GM23338 (cell line): ENCODE measurements around the gene FRY. TPM values are rescaled to one million over a fixed set of nuclear protein-coding genes. Genes with fewer than 3 reads are reported as not detected.

Experiments
- CREB1 ChIP-seq: fragments of 250-450 bp; sonication (Bioruptor Pico); IDR thresholded peaks from 2 replicates; pipeline ENCODE4 v1.5.0; 2020; ENCODE audit warnings: low read depth, mild to moderate bottlenecking, moderate library complexity
- ETS1 ChIP-seq: IDR thresholded peaks from 2 replicates; pipeline ENCODE4 v1.6.1; 2016; ENCODE audit warnings: antibody characterized with exemption
- EZH2phosphoT487 ChIP-seq: fragments of 200-600 bp; sonication (generic); IDR thresholded peaks from one replicate; pipeline ENCODE4 v1.8.1; 2018; ENCODE audit warnings: antibody characterized with exemption; ENCODE audit not compliant: unreplicated experiment
- JUNB ChIP-seq: IDR thresholded peaks from one replicate; pipeline ENCODE4 v1.6.1; 2016; ENCODE audit warnings: antibody characterized with exemption; ENCODE audit not compliant: unreplicated experiment
- REST ChIP-seq: IDR thresholded peaks from one replicate; pipeline ENCODE4 v1.6.1; 2018; ENCODE audit warnings: antibody characterized with exemption; ENCODE audit not compliant: unreplicated experiment
- ZNF462 ChIP-seq: fragments of 250-450 bp; sonication (Bioruptor Pico); IDR thresholded peaks from 2 replicates; pipeline ENCODE4 v1.5.0; 2020; ENCODE audit warnings: mild to moderate bottlenecking, moderate library complexity
- polyA plus RNA-seq: library from polyadenylated mRNA; unstranded; fragments of >200 nt; fragmentation: Nextera tagmentation; extraction: Ambion mirVana; gene quantifications from 2 replicates; pipeline ENCODE4 v1.2.1, GENCODE V29; 2016
- total RNA-seq: library from RNA; depleted of rRNA; stranded (reverse); fragments of >200 nt; shearing (Covaris generic); gene quantifications from 2 replicates; pipeline ENCODE4 v1.2.3, GENCODE V29; 2014

The FRY gene
- total and polyA plus RNA-seq, 2 experiments from 2014 or later: 2.4 to 10.1 TPM

- TF ChIP-seq ZNF462 (CRISPR knock-in tag) (no peak), ETS1 (no peak), JUNB (no peak), EZH2phosphoT487 (no peak), REST (no peak), CREB1 (no peak)
Measured at GRCh38 chr13:32136061-32136460, 104.5 kb downstream of the FRY start (continued).
